ENCODE data around the gene TWNK.

Gene TWNK

GRCh38 chr10:100980311-100980710, 7.0 kb upstream of the TWNK start:
- in situ Hi-C loops (cut with MboI; ENCODE audit: low sequenced_read_pairs): no loop called here

GRCh38 chr10:100980711-100981110, 6.6 kb upstream of the TWNK start:
- H3K27me3 ChIP-seq (ENCODE audit: low read depth): no peaks in the 10 kb centered on the region
- no peaks in the 10 kb centered on the region for H3K4me1 ChIP-seq
- no peak overlapping the region for H3K4me3 ChIP-seq
- no peaks in the 10 kb centered on the region for H3K9me3 ChIP-seq
- in situ Hi-C loops (cut with MboI; ENCODE audit: low sequenced_read_pairs): no loop called here
- peaks cover 16% of the 10 kb centered on the region for H3K36me3 ChIP-seq (replicated peaks)
- DNase-seq (ENCODE audit: low spot score in 2 of 2): no peak

More at GRCh38 chr10:100980311-100980710, 7.0 kb upstream of the TWNK start:
- Histone ChIP-seq H3K27me3 (ENCODE audit: low read depth) (no peaks in the 10 kb centered on the region), H3K4me1 (no peaks in the 10 kb centered on the region), H3K9me3 (no peaks in the 10 kb centered on the region), H3K36me3 (replicated peaks) (peaks cover 16% of the 10 kb centered on the region), H3K4me3 (no peak overlapping the region)
- DNase-seq (ENCODE audit: low spot score in 2 of 2): no peak

- in situ Hi-C loops (cut with MboI; ENCODE audit: low sequenced_read_pairs): no loop called here
- DNase-seq (ENCODE audit: low spot score in 2 of 2): no peak
- H3K9me3 ChIP-seq: no peaks in the 10 kb centered on the region
- H3K27me3 ChIP-seq (ENCODE audit: low read depth): no peaks in the 10 kb centered on the region
- H3K4me3 ChIP-seq: no peak overlapping the region
- H3K36me3 ChIP-seq (replicated peaks): peaks cover 16% of the 10 kb centered on the region
- H3K4me1 ChIP-seq: 0 out of 2 replicates have a peak, but pooled peaks cover 3% of the 10 kb centered on the region
Observed at GRCh38 chr10:100981178-100981772, 6.1 kb upstream of the TWNK start.

GRCh38 chr10:100982916-100983830, 4.2 kb upstream of the TWNK start:
- H3K36me3 ChIP-seq (replicated peaks): peaks cover 16% of the 10 kb centered on the region
- 0 out of 2 replicates have a peak, but pooled peaks cover 3% of the 10 kb centered on the region for H3K9me3 ChIP-seq
- in situ Hi-C loops (cut with MboI; ENCODE audit: low sequenced_read_pairs): no loop called here
- H3K27me3 ChIP-seq (ENCODE audit: low read depth): no peaks in the 10 kb centered on the region
- H3K4me3 ChIP-seq: no peak overlapping the region
- H3K4me1 ChIP-seq: peaks cover 11% of the 10 kb centered on the region
- no peak for DNase-seq (ENCODE audit: low spot score in 2 of 2)

GRCh38 chr10:100983868-100984671, 3.3 kb upstream of the TWNK start:
- Histone ChIP-seq H3K9me3 (0 out of 2 replicates have a peak, but pooled peaks cover 3% of the 10 kb centered on the region), H3K27me3 (ENCODE audit: low read depth) (no peaks in the 10 kb centered on the region), H3K36me3 (replicated peaks) (peaks cover 22% of the 10 kb centered on the region), H3K4me1 (peaks cover 16% of the 10 kb centered on the region), H3K4me3 (no peak overlapping the region)
- in situ Hi-C loops (cut with MboI; ENCODE audit: low sequenced_read_pairs): no loop called here
- no peak for DNase-seq (ENCODE audit: low spot score in 2 of 2)

- Histone ChIP-seq H3K4me3 (no peak overlapping the region), H3K4me1 (peaks cover 19% of the 10 kb centered on the region), H3K9me3 (0 out of 2 replicates have a peak, but pooled peaks cover 3% of the 10 kb centered on the region), H3K36me3 (replicated peaks) (peaks cover 29% of the 10 kb centered on the region), H3K27me3 (ENCODE audit: low read depth) (no peaks in the 10 kb centered on the region)
- DNase-seq (ENCODE audit: low spot score in 2 of 2): no peak
- in situ Hi-C loops (cut with MboI; ENCODE audit: low sequenced_read_pairs): no loop called here
Observed at GRCh38 chr10:100984672-100985177, 2.6 kb upstream of the TWNK start.

- Histone ChIP-seq H3K4me3 (no peak overlapping the region), H3K27me3 (ENCODE audit: low read depth) (no peaks in the 10 kb centered on the region), H3K36me3 (replicated peaks) (peaks cover 35% of the 10 kb centered on the region), H3K4me1 (peaks cover 19% of the 10 kb centered on the region), H3K9me3 (0 out of 2 replicates have a peak, but pooled peaks cover 3% of the 10 kb centered on the region)
- DNase-seq (ENCODE audit: low spot score in 2 of 2): no peak
- in situ Hi-C loops (cut with MboI; ENCODE audit: low sequenced_read_pairs): no loop called here
Observed at GRCh38 chr10:100985336-100985735, 2.0 kb upstream of the TWNK start.

- DNase-seq (ENCODE audit: low spot score in 2 of 2): no peak
- peaks cover 19% of the 10 kb centered on the region for H3K4me1 ChIP-seq
- H3K36me3 ChIP-seq (replicated peaks): peaks cover 35% of the 10 kb centered on the region
- in situ Hi-C loops (cut with MboI; ENCODE audit: low sequenced_read_pairs): no loop called here
- H3K9me3 ChIP-seq: 0 out of 2 replicates have a peak, but pooled peaks cover 3% of the 10 kb centered on the region
- H3K27me3 ChIP-seq (ENCODE audit: low read depth): no peaks in the 10 kb centered on the region
- peak overlapping the region; percentile 94 for H3K4me3 ChIP-seq
Observed at GRCh38 chr10:100986623-100986951, 756 bp upstream of the TWNK start.

- DNase-seq (ENCODE audit: low spot score in 2 of 2): no peak
- H3K9me3 ChIP-seq: 0 out of 2 replicates have a peak, but pooled peaks cover 3% of the 10 kb centered on the region
- H3K36me3 ChIP-seq (replicated peaks): peaks cover 35% of the 10 kb centered on the region
- in situ Hi-C loops (cut with MboI; ENCODE audit: low sequenced_read_pairs): no loop called here
- H3K4me3 ChIP-seq: peak overlapping the region; percentile 94
- H3K4me1 ChIP-seq: peaks cover 19% of the 10 kb centered on the region
- H3K27me3 ChIP-seq (ENCODE audit: low read depth): no peaks in the 10 kb centered on the region
Observed at GRCh38 chr10:100987685-100988049, 324 bp downstream of the TWNK start.

GRCh38 chr10:100988166-100988565, 823 bp downstream of the TWNK start:
- Histone ChIP-seq H3K4me3 (peak overlapping the region; percentile 94), H3K36me3 (replicated peaks) (peaks cover 40% of the 10 kb centered on the region), H3K27me3 (ENCODE audit: low read depth) (no peaks in the 10 kb centered on the region), H3K9me3 (0 out of 2 replicates have a peak, but pooled peaks cover 3% of the 10 kb centered on the region), H3K4me1 (peaks cover 19% of the 10 kb centered on the region)
- no peak for DNase-seq (ENCODE audit: low spot score in 2 of 2)
- in situ Hi-C loops (cut with MboI; ENCODE audit: low sequenced_read_pairs): no loop called here

- Histone ChIP-seq H3K4me1 (peaks cover 19% of the 10 kb centered on the region), H3K9me3 (0 out of 2 replicates have a peak, but pooled peaks cover 3% of the 10 kb centered on the region), H3K27me3 (ENCODE audit: low read depth) (no peaks in the 10 kb centered on the region), H3K4me3 (no peak overlapping the region), H3K36me3 (replicated peaks) (peaks cover 49% of the 10 kb centered on the region)
- no peak for DNase-seq (ENCODE audit: low spot score in 2 of 2)
- in situ Hi-C loops (cut with MboI; ENCODE audit: low sequenced_read_pairs): no loop called here
Observed at GRCh38 chr10:100989088-100989487, 1.7 kb downstream of the TWNK start.

GRCh38 chr10:100993986-100994708, 6.8 kb downstream of the TWNK start:
- peaks cover 21% of the 10 kb centered on the region for H3K4me1 ChIP-seq
- in situ Hi-C loops (cut with MboI; ENCODE audit: low sequenced_read_pairs): no loop called here
- DNase-seq (ENCODE audit: low spot score in 2 of 2): peak; percentile 61 to 63
- H3K27me3 ChIP-seq (ENCODE audit: low read depth): no peaks in the 10 kb centered on the region
- H3K9me3 ChIP-seq: no peaks in the 10 kb centered on the region
- H3K4me3 ChIP-seq: no peak overlapping the region
- H3K36me3 ChIP-seq (replicated peaks): peaks cover 47% of the 10 kb centered on the region

GRCh38 chr10:100995181-100995580, 7.8 kb downstream of the TWNK start:
- H3K4me3 ChIP-seq: no peak overlapping the region

More at GRCh38 chr10:100995181-100995580, 7.8 kb downstream of the TWNK start:
- Histone ChIP-seq H3K36me3 (replicated peaks) (peaks cover 37% of the 10 kb centered on the region), H3K9me3 (no peaks in the 10 kb centered on the region), H3K27me3 (ENCODE audit: low read depth) (no peaks in the 10 kb centered on the region), H3K4me1 (peaks cover 19% of the 10 kb centered on the region)
- no peak for DNase-seq (ENCODE audit: low spot score in 2 of 2)
- in situ Hi-C loops (cut with MboI; ENCODE audit: low sequenced_read_pairs): no loop called here
